NCI-H128 (cell line): ENCODE data around the gene FBF1.
"Not testable (repeated sequence)": the region's sequence is repeated elsewhere in the genome, so short reads cannot be mapped to it uniquely, and the experiment has no call there.

Source experiments
- DNase-seq: peaks from one replicate; lab custom pipeline; 2025; ENCODE audit not compliant: unreplicated experiment; lab: John Stamatoyannopoulos, UW

The FBF1 gene

DNA sequence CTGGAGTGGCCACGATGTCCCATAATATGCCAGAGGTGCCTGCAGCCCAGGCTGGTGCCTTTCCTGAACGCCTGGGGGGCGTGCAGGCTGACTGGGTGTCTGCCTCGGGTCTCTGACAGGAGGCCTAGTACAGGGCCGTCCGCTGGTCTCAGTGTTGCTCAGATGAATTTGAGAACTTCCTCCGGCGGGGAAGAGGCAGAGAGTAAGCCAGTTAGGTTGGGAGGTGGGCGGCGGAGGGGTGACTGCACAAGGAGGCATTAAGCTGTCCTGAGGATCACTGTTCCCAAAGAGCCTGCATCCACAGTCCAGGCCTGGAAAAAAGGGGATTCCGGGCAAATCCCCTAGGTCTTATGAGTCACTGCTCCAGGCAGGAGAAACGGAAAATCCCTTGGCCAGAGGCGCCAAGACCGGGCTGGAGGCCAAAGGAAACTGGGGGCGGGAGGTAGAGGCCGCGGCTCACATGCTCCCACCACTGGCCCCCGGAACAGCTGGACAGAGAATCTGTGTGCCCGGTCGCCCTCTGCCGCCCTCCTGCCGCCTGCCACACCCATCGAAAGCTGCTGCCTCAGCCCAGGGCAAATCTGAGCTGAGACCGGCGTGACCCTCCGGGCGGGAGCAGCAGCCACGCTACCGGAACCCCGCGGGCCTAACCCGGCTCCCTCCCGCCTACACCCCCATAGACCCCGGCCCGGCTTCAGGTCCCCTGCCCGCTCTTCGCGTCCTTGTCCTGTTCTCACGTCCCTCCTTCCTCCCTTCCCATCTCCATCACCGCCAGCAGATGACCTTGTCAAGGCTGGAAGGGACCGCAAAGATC lies 63.7 kb downstream of the FBF1 start:
- no peak for DNase-seq

DNA sequence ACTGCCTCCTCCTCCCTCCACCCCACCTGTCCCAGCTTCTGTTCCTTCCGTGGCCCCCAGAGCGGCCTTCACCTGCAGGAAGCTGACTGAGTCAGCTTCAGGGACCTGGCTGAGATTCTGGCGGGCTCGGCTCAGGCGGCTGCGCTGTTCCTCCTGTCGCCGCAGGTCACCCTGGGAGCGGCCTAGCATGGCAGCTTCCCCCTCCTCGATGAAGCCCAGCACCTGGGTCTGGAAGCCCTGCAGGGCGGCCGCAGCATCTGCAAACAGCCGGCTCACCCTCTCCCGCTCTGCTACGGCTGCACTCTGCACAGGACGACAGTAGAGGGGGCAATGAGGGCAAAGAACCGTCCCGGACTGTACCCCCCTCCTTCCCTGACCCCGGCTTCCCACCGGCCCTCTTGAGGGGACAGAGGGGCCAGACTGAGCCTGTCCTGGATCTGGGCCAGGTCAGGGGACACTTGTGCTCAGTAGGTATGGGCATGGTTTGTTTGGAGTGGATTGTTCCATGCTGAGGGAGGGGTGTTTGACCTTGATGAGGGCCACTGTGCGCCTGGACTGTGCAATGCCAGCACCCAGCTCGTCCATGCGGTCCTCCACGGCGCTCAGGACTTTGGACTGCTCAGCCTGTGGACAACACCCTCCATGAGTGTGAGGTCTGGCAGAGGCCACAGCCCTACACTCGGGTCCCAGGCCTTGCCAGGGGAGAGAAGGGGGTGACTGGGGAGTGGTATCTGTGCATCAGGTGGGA lies 64.5 kb downstream of the FBF1 start:
- no peak for DNase-seq

DNA sequence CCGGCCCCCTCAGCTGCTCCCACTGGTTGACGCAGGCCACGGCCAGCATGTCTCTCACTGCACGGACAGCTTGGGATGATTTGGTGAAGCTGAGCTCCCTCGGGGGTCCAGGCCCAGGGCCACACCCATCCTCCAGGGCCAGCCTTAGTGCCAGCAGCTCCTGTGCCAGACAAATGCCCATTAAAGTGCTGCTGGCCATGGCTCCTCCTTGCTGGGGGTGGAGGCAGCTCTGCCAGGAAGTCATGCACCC lies 65.0 kb downstream of the FBF1 start:
- DNase-seq: no peak

- DNase-seq: no peak
Measured at GRCh38 chr17:75875182-75875939, 65.5 kb downstream of the FBF1 start.

DNA sequence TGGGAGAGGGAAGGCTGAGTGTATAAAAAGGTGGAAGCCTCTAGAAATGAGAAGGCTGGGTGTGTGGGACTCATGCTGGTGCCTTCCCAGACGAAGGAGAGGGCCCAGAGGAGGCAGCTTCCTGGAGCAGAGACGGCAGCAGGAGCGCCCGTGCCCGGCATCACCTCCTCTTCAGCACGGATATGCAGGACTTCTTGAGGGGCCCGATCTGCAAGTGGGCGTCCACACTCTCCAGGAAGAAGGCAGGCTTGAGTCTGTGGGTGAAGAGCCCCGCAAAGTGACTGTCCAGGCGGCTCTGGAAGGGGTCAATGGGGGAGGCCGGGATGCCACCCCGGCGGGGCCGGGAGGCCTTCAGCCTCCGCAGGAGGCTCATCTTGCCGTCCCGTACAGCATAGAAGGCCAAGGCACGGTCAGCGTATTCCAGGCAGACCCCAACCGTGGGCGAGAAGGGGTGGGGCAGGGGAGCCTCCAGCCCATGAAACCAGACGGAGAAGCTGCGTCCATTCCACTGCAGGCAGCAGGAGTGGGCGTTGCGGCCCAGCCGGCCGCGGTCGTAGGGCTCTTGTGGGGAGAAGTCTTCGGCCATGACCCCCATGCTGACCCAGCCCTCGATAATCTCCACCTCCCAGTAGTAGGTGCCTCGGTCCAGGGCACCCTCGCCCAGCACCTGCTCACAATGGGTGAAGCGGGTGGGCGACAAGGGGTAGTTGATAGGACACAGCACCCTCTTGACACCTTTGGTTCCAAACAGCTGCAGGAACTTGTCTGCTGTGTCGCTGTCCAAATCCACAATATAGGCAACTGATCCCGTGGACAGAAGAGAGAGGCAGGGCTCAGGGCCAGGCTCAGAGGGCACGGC lies 66.3 kb downstream of the FBF1 start:
- DNase-seq: no peak

GRCh38 chr17:75873587-75874322 lies 67.1 kb downstream of the FBF1 start:
- DNase-seq: no peak

- no peak for DNase-seq
Measured at GRCh38 chr17:75872434-75873351, 68.1 kb downstream of the FBF1 start.

DNA sequence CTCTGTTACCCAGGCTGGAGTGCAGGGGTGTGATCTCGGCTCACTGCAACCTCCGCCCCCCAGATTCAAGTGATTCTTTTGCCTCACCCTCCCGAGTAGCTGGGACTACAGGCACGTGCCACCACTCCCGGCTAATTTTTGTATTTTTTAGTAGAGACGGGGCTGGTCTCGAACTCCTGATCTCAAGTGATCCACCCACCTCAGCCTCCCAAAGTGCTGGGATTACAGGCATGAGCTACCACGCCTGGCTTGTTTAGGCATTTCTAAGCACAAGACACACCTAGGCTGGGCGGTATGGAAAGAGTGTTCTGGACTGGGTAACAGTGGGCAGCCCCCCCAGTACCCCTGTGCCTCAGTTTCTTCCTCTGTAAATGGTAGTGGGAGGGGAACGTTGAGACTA lies 70.6 kb downstream of the FBF1 start:
- not testable (repeated sequence) for DNase-seq

GRCh38 chr17:75869282-75870141 lies 71.3 kb downstream of the FBF1 start:
- DNase-seq: no peak

- DNase-seq: not testable (repeated sequence)
Measured at GRCh38 chr17:75868730-75869281, 72.0 kb downstream of the FBF1 start.

GRCh38 chr17:75865404-75866188 lies 75.2 kb downstream of the FBF1 start:
- not testable (repeated sequence) for DNase-seq

- DNase-seq: not testable (repeated sequence)
Measured at GRCh38 chr17:75864887-75865286, 76.0 kb downstream of the FBF1 start.

DNA sequence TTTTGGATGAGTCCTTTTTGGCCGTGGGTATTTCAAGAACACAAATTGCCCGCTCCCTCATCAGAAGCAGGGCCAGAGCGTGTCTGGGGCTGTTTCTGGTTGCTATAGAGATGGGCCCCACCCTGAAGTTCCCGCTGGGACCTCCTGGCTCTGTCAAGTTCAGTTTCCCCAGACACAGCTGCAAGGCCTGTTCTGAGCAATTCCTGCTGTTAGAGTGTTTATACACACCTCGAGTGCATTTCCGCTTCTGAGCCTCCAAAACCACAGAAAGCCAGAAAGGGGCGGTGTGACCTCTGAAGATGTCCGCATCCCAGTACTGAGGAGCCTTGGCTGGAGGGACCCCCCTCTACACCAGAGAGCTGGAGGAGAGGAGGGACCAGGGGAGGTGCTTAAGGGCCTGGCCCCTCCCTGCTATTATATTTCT lies 76.4 kb downstream of the FBF1 start:
- DNase-seq: no peak

- no peak for DNase-seq
Measured at GRCh38 chr17:75861927-75862317, 78.9 kb downstream of the FBF1 start.
